Psoas muscle (tissue), 8 donors: Measurements from ENCODE around the gene OTX2. TPM values are rescaled to one million over a fixed set of nuclear protein-coding genes. Genes with fewer than 3 reads are reported as not detected.

Source experiments
- ATAC-seq, 4 donors: fragments of 200-7000 bp; cut with Tn5 transposase; one replicate each; pipeline ENCODE4 v1.9.1; 2020; ENCODE audit warnings: moderate library complexity in 3 of 4, mild to moderate bottlenecking in 2 of 4
- DNase-seq, 2 donors: peaks; one replicate each; pipeline ENCODE4 v3.0.0-alpha.2; 2020
- H3K27ac ChIP-seq: fragments of 200-600 bp; one replicate; pipeline ENCODE4 v1.8.0; 2022
- H3K27me3 ChIP-seq, 3 donors: fragments of 200-600 bp in 1 of 3; one replicate each; pipeline versions ENCODE4 v1.6.1 to v1.8.0; 2013 to 2022; ENCODE audit warnings: low read length in 2 of 3, mild to moderate bottlenecking in 2 of 3, moderate library complexity in 1 of 3; ENCODE audit not compliant: insufficient read depth in 3 of 3
- H3K36me3 ChIP-seq, 2 donors: fragments of 200-600 bp in 1 of 2; one replicate each; pipeline versions ENCODE4 v1.6.1 to v1.8.0; 2013 to 2022; ENCODE audit warnings: low read depth in 1 of 2, mild to moderate bottlenecking in 1 of 2, moderate library complexity in 1 of 2; ENCODE audit not compliant: insufficient read depth in 1 of 2
- H3K4me1 ChIP-seq: fragments of 200-600 bp; one replicate; pipeline ENCODE4 v1.8.0; 2022
- H3K4me3 ChIP-seq: fragments of 200-600 bp; one replicate; pipeline ENCODE4 v1.8.0; 2022; ENCODE audit warnings: mild to moderate bottlenecking
- H3K9me3 ChIP-seq: fragments of 200-600 bp; one replicate; pipeline ENCODE4 v1.8.0; 2022
- CTCF ChIP-seq: fragments of 200-600 bp; IDR thresholded peaks from one replicate; pipeline ENCODE4 v1.8.0; 2022; ENCODE audit warnings: antibody characterized with exemption
- WGBS, 3 donors: extraction: QIAGEN DNeasy Blood & Tissue Kit; methylation state at CpG; one replicate each; pipeline versions ENCODE4 v1.1.6 to v1.1.7; 2013; 5-methylcytosine and 5-hydroxymethylcytosine counted together
- intact Hi-C, 2 donors: fragments of 100-400 bp; cut with DNase I; formaldehyde crosslinking; loops; one replicate each; pipeline versions ENCODE4 v1.11.0 to v1.14.2; 2022
- polyA plus RNA-seq, 3 donors: library from polyadenylated mRNA; stranded (reverse); fragments of 200-250 nt; gene quantifications; one replicate each; pipeline ENCODE4 v1.2.3, GENCODE V29; 2013
- total RNA-seq, 4 donors: library from RNA; stranded (reverse); fragmentation: NEBNext Ultra II Directional in 2 of 4; extraction: Animal tissue kit (Norgen Biotek cat#: 25700) in 2 of 4; gene quantifications; one replicate each; pipeline versions ENCODE4 v1.2.1 to v1.2.4, GENCODE V29; 2021 to 2023
- donor health status: healthy with polysubstance abuse.
- donor health status: DM: no; HTN: no; CAD: no; lungs with moderate emphysema.
- donor health status: Bipolar disorder and iron deficiency.
- donor health status: healthy.
- donor health status: DM: yes; HTN: yes; CAD: no.
- donor health status: DM: no; HTN: no; CAD: no.
- donor health status: DM: no; HTN: no; CAD: no.
- donor health status: DM: yes; HTN: yes; CAD: no.

Gene OTX2
- total and polyA plus RNA-seq, 7 donors = not detected

- intact Hi-C loops = no loop called here
- no peak overlapping the region for H3K27ac ChIP-seq
- DNase-seq (no peak), ATAC-seq (no peak)
- peaks cover 3 to 84% (median 35%) of the 10 kb centered on the region in 3 donors for H3K27me3 ChIP-seq
- WGBS, 3 donors = 9 to 16% (median 13%) methylated on average over 17 of the region's 17 CpGs
- TF ChIP-seq CTCF = no peak
- no peaks in the 10 kb centered on the region for H3K9me3 ChIP-seq
- no peaks in the 10 kb centered on the region for H3K4me1 ChIP-seq
- no peak overlapping the region for H3K4me3 ChIP-seq
- H3K36me3 ChIP-seq = no peaks in the 10 kb centered on the region
Measured at GRCh38 chr14:56795284-56795622, 15.0 kb downstream of the OTX2 start.

- Histone ChIP-seq H3K27ac (no peak overlapping the region), H3K9me3 (no peaks in the 10 kb centered on the region), H3K36me3 (no peaks in the 10 kb centered on the region), H3K27me3 (peaks cover 3 to 79% (median 35%) of the 10 kb centered on the region in 3 donors), H3K4me1 (no peaks in the 10 kb centered on the region), H3K4me3 (peak overlapping the region; percentile 25)
- 1 to 3% (median 3%) methylated on average over 52 to 56 of the region's 56 CpGs for WGBS, 3 donors
- no peak for TF ChIP-seq CTCF
- DNase-seq (no peak), ATAC-seq (no peak)
- intact Hi-C loops = no loop called here
Measured at GRCh38 chr14:56794557-56795283, 15.6 kb downstream of the OTX2 start.

GRCh38 chr14:56794088-56794556, 16.2 kb downstream of the OTX2 start:
- 5 to 6% (median 5%) methylated on average over 32 to 33 of the region's 33 CpGs for WGBS, 3 donors
- H3K36me3 ChIP-seq = no peaks in the 10 kb centered on the region
- H3K27ac ChIP-seq = no peak overlapping the region
- DNase-seq (no peak), ATAC-seq (no peak)
- H3K4me1 ChIP-seq = no peaks in the 10 kb centered on the region
- peaks cover 3 to 73% (median 35%) of the 10 kb centered on the region in 3 donors for H3K27me3 ChIP-seq
- no peaks in the 10 kb centered on the region for H3K9me3 ChIP-seq
- intact Hi-C loops = no loop called here
- peak overlapping the region; percentile 25 for H3K4me3 ChIP-seq
- TF ChIP-seq CTCF = no peak

DNA sequence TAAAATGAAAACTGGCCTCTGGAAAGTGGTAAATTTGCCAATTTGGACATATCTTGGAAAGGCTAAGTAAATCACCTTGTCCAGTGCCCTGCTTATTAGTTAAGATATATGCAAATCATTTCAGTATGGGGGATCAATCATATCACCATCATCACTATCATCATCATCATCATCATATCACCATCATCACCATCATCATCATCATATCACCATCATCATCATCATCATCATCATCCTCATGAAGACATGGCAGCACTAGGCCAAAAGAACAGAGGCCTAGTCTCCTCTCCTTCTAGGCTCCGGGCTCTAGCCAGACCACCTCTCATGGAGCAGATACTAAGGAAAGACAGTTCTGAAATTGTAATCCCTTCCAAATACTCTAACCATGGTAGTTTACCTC, 20.3 kb downstream of the OTX2 start:
- H3K36me3 ChIP-seq = no peaks in the 10 kb centered on the region
- intact Hi-C loops = no loop called here
- no peak overlapping the region for H3K4me3 ChIP-seq
- ATAC-seq (no peak), DNase-seq (no peak)
- no peaks in the 10 kb centered on the region for H3K9me3 ChIP-seq
- peaks cover 2 to 31% (median 10%) of the 10 kb centered on the region in 3 donors for H3K27me3 ChIP-seq
- no peak for TF ChIP-seq CTCF
- H3K27ac ChIP-seq = no peak overlapping the region
- 86 to 100% (median 95%) methylated on average over 1 of the region's 1 CpG for WGBS, 3 donors
- H3K4me1 ChIP-seq = no peaks in the 10 kb centered on the region

DNA sequence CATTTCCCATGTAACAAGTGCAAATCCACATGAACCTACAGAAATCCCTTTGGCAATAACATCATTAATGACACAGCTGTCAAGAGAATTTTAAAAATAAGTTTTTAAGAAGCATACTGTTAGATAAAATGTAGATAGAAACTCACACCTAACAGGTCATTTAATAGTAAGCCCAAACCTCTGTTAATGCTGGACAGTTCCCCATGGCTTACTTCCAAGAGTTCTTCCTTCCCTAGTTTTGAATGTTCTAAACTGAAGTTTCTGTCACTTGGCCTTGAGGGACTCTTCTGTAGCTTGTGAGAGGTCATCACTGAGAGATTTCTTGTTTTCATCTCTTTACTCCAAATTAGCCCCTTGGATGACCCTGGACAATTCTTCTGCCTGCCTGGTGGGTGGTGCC, 22.7 kb downstream of the OTX2 start:
- H3K27ac ChIP-seq = no peak overlapping the region
- DNase-seq = no peak
- peaks cover 0 to 8% (median 2%) of the 10 kb centered on the region in 3 donors for H3K27me3 ChIP-seq
- no peak for ATAC-seq
- no peaks in the 10 kb centered on the region for H3K36me3 ChIP-seq
- no peak for TF ChIP-seq CTCF
- H3K4me3 ChIP-seq = no peak overlapping the region
- intact Hi-C loops = no loop called here
- H3K4me1 ChIP-seq = no peaks in the 10 kb centered on the region
- H3K9me3 ChIP-seq = no peaks in the 10 kb centered on the region
